Thymus (tissue), 11 donors: ENCODE data around the gene TNFRSF11A. TPM values are rescaled to one million over a fixed set of nuclear protein-coding genes. Genes with fewer than 3 reads are reported as not detected.
A peak's percentile ranks its signal among the peaks of the same experiment; 100 is the strongest.

Source experiments
- DNase-seq, 9 donors: peaks; one replicate each; pipeline ENCODE4 v3.0.0-alpha.2; 2013; ENCODE audit warnings: low spot score in 9 of 9, low read depth in 6 of 9, missing footprints in 1 of 9
- H3K27ac ChIP-seq, 2 donors: one replicate each; pipeline ENCODE4 v1.5.1; 2013; ENCODE audit warnings: control low read depth in 1 of 2, low read depth in 1 of 2, low read length in 1 of 2, mild to moderate bottlenecking in 1 of 2, moderate library complexity in 1 of 2
- H3K27me3 ChIP-seq, 2 donors: one replicate each; pipeline ENCODE4 v1.5.1; 2013; ENCODE audit warnings: low read length in 1 of 2; ENCODE audit not compliant: control insufficient read depth in 2 of 2, insufficient read depth in 1 of 2
- H3K36me3 ChIP-seq, 2 donors: one replicate each; pipeline ENCODE4 v1.5.1; 2013; ENCODE audit warnings: low read length in 1 of 2, mild to moderate bottlenecking in 1 of 2, moderate library complexity in 1 of 2; ENCODE audit not compliant: control insufficient read depth in 2 of 2, insufficient read depth in 2 of 2
- H3K4me1 ChIP-seq, 2 donors: one replicate each; pipeline ENCODE4 v1.5.1; 2013; ENCODE audit warnings: low read length in 2 of 2; ENCODE audit not compliant: control insufficient read depth in 2 of 2, insufficient read depth in 2 of 2
- H3K4me3 ChIP-seq, 2 donors: one replicate each; pipeline ENCODE4 v1.5.1; 2013; ENCODE audit warnings: low read length in 2 of 2, control low read depth in 1 of 2, mild to moderate bottlenecking in 1 of 2
- H3K9me3 ChIP-seq, 2 donors: one replicate each; pipeline ENCODE4 v1.5.1; 2013; ENCODE audit warnings: low read length in 1 of 2, mild to moderate bottlenecking in 1 of 2; ENCODE audit not compliant: control insufficient read depth in 2 of 2, insufficient read depth in 1 of 2
- WGBS: extraction: QIAGEN DNeasy Blood & Tissue Kit; methylation state at CpG from one replicate; pipeline ENCODE4 v1.1.7; 2013; 5-methylcytosine and 5-hydroxymethylcytosine counted together
- polyA plus RNA-seq: library from polyadenylated mRNA; stranded (reverse); fragments of 200-250 nt; gene quantifications from one replicate; pipeline ENCODE4 v1.2.3, GENCODE V29; 2013
- total RNA-seq: library from RNA; stranded (reverse); fragments of 120-200 nt; gene quantifications from one replicate; pipeline ENCODE4 v1.2.4, GENCODE V29; 2013
- donor health status: healthy.

Gene TNFRSF11A
- total and polyA plus RNA-seq, 2 donors, result 3.6 to 5.4 TPM

GRCh38 chr18:62346333-62347088 lies 21.4 kb downstream of the TNFRSF11A start:
- no peak for DNase-seq
- H3K9me3 ChIP-seq, result no peaks in the 10 kb centered on the region
- WGBS, result 87% methylated on average over 7 of the region's 7 CpGs
- H3K27me3 ChIP-seq, result no peaks in the 10 kb centered on the region
- H3K27ac ChIP-seq, result no peak overlapping the region
- H3K4me3 ChIP-seq, result no peak overlapping the region
- H3K4me1 ChIP-seq, result peaks cover 0 to 14% of the 10 kb centered on the region in 2 donors
- no peaks in the 10 kb centered on the region for H3K36me3 ChIP-seq

- H3K9me3 ChIP-seq, result no peaks in the 10 kb centered on the region
- peaks cover 0 to 10% of the 10 kb centered on the region in 2 donors for H3K4me1 ChIP-seq
- 51% methylated on average over 6 of the region's 6 CpGs for WGBS
- no peaks in the 10 kb centered on the region for H3K27me3 ChIP-seq
- no peak overlapping the region for H3K27ac ChIP-seq
- H3K36me3 ChIP-seq, result no peaks in the 10 kb centered on the region
- no peak for DNase-seq
- H3K4me3 ChIP-seq, result no peak overlapping the region
Measured at GRCh38 chr18:62347089-62347506, 22.0 kb downstream of the TNFRSF11A start.

- Histone ChIP-seq H3K36me3 (no peaks in the 10 kb centered on the region), H3K4me1 (peaks cover 0 to 10% of the 10 kb centered on the region in 2 donors), H3K4me3 (no peak overlapping the region), H3K27ac (no peak overlapping the region), H3K9me3 (no peaks in the 10 kb centered on the region), H3K27me3 (no peaks in the 10 kb centered on the region)
- WGBS, result 97% methylated on average over 4 of the region's 4 CpGs
- DNase-seq, result no peak
Measured at GRCh38 chr18:62348474-62348873, 23.4 kb downstream of the TNFRSF11A start.

- H3K27me3 ChIP-seq, result no peaks in the 10 kb centered on the region
- H3K9me3 ChIP-seq, result no peaks in the 10 kb centered on the region
- no peak overlapping the region for H3K4me3 ChIP-seq
- 93% methylated on average over 7 of the region's 7 CpGs for WGBS
- H3K27ac ChIP-seq, result no peak overlapping the region
- H3K4me1 ChIP-seq, result no peaks in the 10 kb centered on the region
- H3K36me3 ChIP-seq, result no peaks in the 10 kb centered on the region
- no peak for DNase-seq
Measured at GRCh38 chr18:62353170-62353569, 28.1 kb downstream of the TNFRSF11A start.

GRCh38 chr18:62354151-62354550 lies 29.0 kb downstream of the TNFRSF11A start:
- Histone ChIP-seq H3K27me3 (no peaks in the 10 kb centered on the region), H3K36me3 (no peaks in the 10 kb centered on the region), H3K9me3 (no peaks in the 10 kb centered on the region), H3K4me3 (no peak overlapping the region), H3K27ac (no peak overlapping the region), H3K4me1 (no peaks in the 10 kb centered on the region)
- 95% methylated on average over 29 of the region's 29 CpGs for WGBS
- DNase-seq, result no peak

GRCh38 chr18:62357079-62357719 lies 32.1 kb downstream of the TNFRSF11A start:
- 86% methylated on average over 5 of the region's 5 CpGs for WGBS
- Histone ChIP-seq H3K4me1 (no peaks in the 10 kb centered on the region), H3K4me3 (no peak overlapping the region), H3K27me3 (no peaks in the 10 kb centered on the region), H3K9me3 (no peaks in the 10 kb centered on the region), H3K36me3 (peaks cover 0 to 3% of the 10 kb centered on the region in 2 donors), H3K27ac (no peak overlapping the region)
- peak in 1 of 9 donors; percentile 28 for DNase-seq

GRCh38 chr18:62360805-62361204 lies 35.7 kb downstream of the TNFRSF11A start:
- no peaks in the 10 kb centered on the region for H3K9me3 ChIP-seq
- DNase-seq, result no peak
- H3K4me1 ChIP-seq, result no peaks in the 10 kb centered on the region
- no peaks in the 10 kb centered on the region for H3K27me3 ChIP-seq
- no peak overlapping the region for H3K4me3 ChIP-seq
- no peak overlapping the region for H3K27ac ChIP-seq
- WGBS, result 91% methylated on average over 2 of the region's 2 CpGs
- H3K36me3 ChIP-seq, result peaks cover 0 to 3% of the 10 kb centered on the region in 2 donors

GRCh38 chr18:62361288-62361687 lies 36.2 kb downstream of the TNFRSF11A start:
- Histone ChIP-seq H3K27me3 (no peaks in the 10 kb centered on the region), H3K4me1 (no peaks in the 10 kb centered on the region), H3K36me3 (peaks cover 0 to 3% of the 10 kb centered on the region in 2 donors), H3K9me3 (no peaks in the 10 kb centered on the region), H3K27ac (no peak overlapping the region), H3K4me3 (no peak overlapping the region)
- 94% methylated on average over 7 of the region's 7 CpGs for WGBS
- DNase-seq, result no peak

- no peak overlapping the region for H3K4me3 ChIP-seq
- H3K4me1 ChIP-seq, result no peaks in the 10 kb centered on the region
- H3K36me3 ChIP-seq, result peaks cover 0 to under 1% of the 10 kb centered on the region in 2 donors
- DNase-seq, result no peak
- H3K27me3 ChIP-seq, result no peaks in the 10 kb centered on the region
- H3K27ac ChIP-seq, result no peak overlapping the region
- 89% methylated on average over 5 of the region's 5 CpGs for WGBS
- H3K9me3 ChIP-seq, result no peaks in the 10 kb centered on the region
Measured at GRCh38 chr18:62364558-62364957, 39.4 kb downstream of the TNFRSF11A start.
